H1 (cell line): ENCODE results near the gene ARHGEF3. TPM values are rescaled to one million over a fixed set of nuclear protein-coding genes. Genes with fewer than 3 reads are reported as not detected.

Experiments
- CTCF ChIA-PET: fragments of 300-600 bp; sonication (Branson Sonifier 250); formaldehyde crosslinking; loops from one replicate; lab custom pipeline; 2021; ENCODE audit not compliant: partially characterized antibody; lab: Charles Lee
- POLR2A ChIA-PET: fragments of 300-600 bp; sonication (Branson Sonifier 250); formaldehyde crosslinking; loops from one replicate; lab custom pipeline; 2021; ENCODE audit warnings: inconsistent platforms; ENCODE audit not compliant: partially characterized antibody; lab: Charles Lee
- DNase-seq, 2 experiments: peaks; one replicate each; pipeline versions ENCODE4 v3.0.0 to v3.0.0-alpha.2; 2010 to 2022; ENCODE audit warnings: low spot score in 2 of 2, low read depth in 1 of 2, mixed read lengths in 1 of 2
- FAIRE-seq: peaks from 2 replicates; lab custom pipeline; 2011; peaks lifted over from hg19 to GRCh38; lab: Jason Lieb, UNC
- H2AFZ ChIP-seq: 2 replicates; pipeline ENCODE4 v1.8.1; 2012; ENCODE audit warnings: low read length, inconsistent platforms
- H2AK5ac ChIP-seq: 2 replicates; pipeline ENCODE4 v1.6.1; 2013; ENCODE audit warnings: low read depth, low read length
- H2BK120ac ChIP-seq: replicated peaks from 2 replicates; pipeline ENCODE3; 2013; ENCODE audit warnings: low read depth, low read length, inconsistent platforms
- H2BK12ac ChIP-seq: 2 replicates; pipeline ENCODE4 v1.6.1; 2013; ENCODE audit warnings: low read depth, low read length
- H2BK15ac ChIP-seq: 2 replicates; pipeline ENCODE4 v1.6.1; 2013; ENCODE audit warnings: low read length
- H2BK20ac ChIP-seq: 2 replicates; pipeline ENCODE4 v1.6.1; 2013; ENCODE audit warnings: low read length
- H2BK5ac ChIP-seq: 2 replicates; pipeline ENCODE4 v1.6.1; 2013; ENCODE audit warnings: low read depth, low read length
- H3K14ac ChIP-seq: 2 replicates; pipeline ENCODE4 v1.6.1; 2013; ENCODE audit warnings: inconsistent platforms; ENCODE audit not compliant: insufficient read length
- H3K18ac ChIP-seq: 2 replicates; pipeline ENCODE4 v1.6.1; 2013; ENCODE audit warnings: low read length; ENCODE audit errors: extremely low read depth
- H3K23ac ChIP-seq: 2 replicates; pipeline ENCODE4 v1.6.1; 2013; ENCODE audit warnings: inconsistent platforms; ENCODE audit not compliant: insufficient read length
- H3K23me2 ChIP-seq: 2 replicates; pipeline ENCODE4 v1.6.1; 2013; ENCODE audit warnings: low read depth, low read length
- H3K27ac ChIP-seq: 2 replicates; pipeline ENCODE4 v1.6.1; 2011; ENCODE audit warnings: low read depth, low read length, inconsistent platforms
- H3K27me3 ChIP-seq, 4 experiments: replicated peaks in 1 of 4; 1 replicate in 1 of 4; 2 replicates in 3 of 4; pipeline versions ENCODE4 v1.6.1 to v1.8.1; 2011 to 2013; ENCODE audit warnings: low read length in 3 of 4, mild to moderate bottlenecking in 3 of 4, inconsistent platforms in 2 of 4, mixed read lengths in 2 of 4, moderate library complexity in 1 of 4; ENCODE audit not compliant: control insufficient read depth in 3 of 4, insufficient read depth in 3 of 4; ENCODE audit errors: extremely low read depth in 1 of 4
- H3K36me3 ChIP-seq, 4 experiments: 2 replicates each; pipeline versions ENCODE4 v1.6.1 to v1.8.1; 2011 to 2013; ENCODE audit warnings: mild to moderate bottlenecking in 4 of 4, low read length in 3 of 4, moderate library complexity in 2 of 4, control low read depth in 1 of 4, inconsistent platforms in 1 of 4; ENCODE audit not compliant: insufficient read depth in 4 of 4, control insufficient read depth in 2 of 4
- H3K4ac ChIP-seq: replicated peaks from 2 replicates; pipeline ENCODE3; 2013; ENCODE audit warnings: low read length, low read depth, mixed read lengths, inconsistent platforms; ENCODE audit not compliant: insufficient read length
- H3K4me1 ChIP-seq, 4 experiments: replicated peaks in 1 of 4; 1 replicate in 1 of 4; 2 replicates in 3 of 4; pipeline versions ENCODE4 v1.6.1 to v1.8.1; 2011 to 2013; ENCODE audit warnings: low read length in 3 of 4, inconsistent platforms in 2 of 4, mixed read lengths in 1 of 4; ENCODE audit not compliant: insufficient read depth in 4 of 4, control insufficient read depth in 3 of 4
- H3K4me2 ChIP-seq, 2 experiments: 2 replicates each; pipeline versions ENCODE4 v1.6.1 to v1.8.1; 2011 to 2013; ENCODE audit warnings: low read depth in 2 of 2, low read length in 2 of 2, control low read depth in 1 of 2, inconsistent platforms in 1 of 2, mild to moderate bottlenecking in 1 of 2; ENCODE audit not compliant: insufficient read depth in 1 of 2
- H3K4me3 ChIP-seq, 4 experiments: fragments of 200-600, 300-600 bp in 1 of 4; sonication (generic), shearing (Covaris generic), sonication (Bioruptor Twin) in 1 of 4; 2 replicates each; pipeline versions ENCODE4 v1.5.1 to v1.8.1; 2011 to 2016; ENCODE audit warnings: low read length in 4 of 4, low read depth in 3 of 4, control low read depth in 2 of 4, inconsistent platforms in 2 of 4, mild to moderate bottlenecking in 2 of 4, mixed read lengths in 1 of 4, moderate library complexity in 1 of 4; ENCODE audit not compliant: insufficient read depth in 2 of 4; ENCODE audit errors: extremely low read depth in 1 of 4
- H3K56ac ChIP-seq: replicated peaks from 2 replicates; pipeline ENCODE3; 2013; ENCODE audit warnings: low read depth, mild to moderate bottlenecking, mixed read lengths, low read length, inconsistent platforms; ENCODE audit not compliant: insufficient read length
- H3K79me1 ChIP-seq: 2 replicates; pipeline ENCODE4 v1.6.1; 2013; ENCODE audit warnings: low read depth, low read length, control low read depth
- H3K79me2 ChIP-seq, 2 experiments: 2 replicates each; pipeline versions ENCODE4 v1.6.1 to v1.8.1; 2012 to 2013; ENCODE audit warnings: low read length in 2 of 2, mild to moderate bottlenecking in 2 of 2, inconsistent platforms in 1 of 2; ENCODE audit not compliant: insufficient read depth in 2 of 2, control insufficient read depth in 1 of 2
- H3K9ac ChIP-seq, 4 experiments: replicated peaks in 1 of 4; 1 replicate in 1 of 4; 2 replicates in 3 of 4; pipeline versions ENCODE4 v1.6.1 to v1.8.1; 2011 to 2013; ENCODE audit warnings: low read depth in 3 of 4, low read length in 3 of 4, control low read depth in 2 of 4, mild to moderate bottlenecking in 2 of 4, moderate library complexity in 2 of 4, inconsistent platforms in 1 of 4; ENCODE audit errors: extremely low read depth in 1 of 4
- H3K9me3 ChIP-seq, 2 experiments: 2 replicates each; pipeline versions ENCODE4 v1.6.1 to v1.8.1; 2012 to 2013; ENCODE audit warnings: mild to moderate bottlenecking in 2 of 2, moderate library complexity in 2 of 2, control low read depth in 1 of 2, inconsistent platforms in 1 of 2, low read depth in 1 of 2, low read length in 1 of 2, mixed read lengths in 1 of 2; ENCODE audit not compliant: insufficient read depth in 2 of 2
- H4K20me1 ChIP-seq, 2 experiments: replicated peaks in 1 of 2; 2 replicates each; pipeline versions ENCODE3 to v1.8.1; 2011 to 2013; ENCODE audit warnings: inconsistent platforms in 2 of 2, low read length in 2 of 2, mild to moderate bottlenecking in 1 of 2; ENCODE audit not compliant: insufficient read depth in 2 of 2, control insufficient read depth in 1 of 2
- H4K5ac ChIP-seq: 2 replicates; pipeline ENCODE4 v1.6.1; 2013; ENCODE audit warnings: low read length, low read depth, mixed read lengths, inconsistent platforms; ENCODE audit not compliant: insufficient read length
- H4K8ac ChIP-seq: 2 replicates; pipeline ENCODE4 v1.8.0; 2013; ENCODE audit warnings: mild to moderate bottlenecking, moderate library complexity, low read length, inconsistent platforms; ENCODE audit not compliant: insufficient read depth; ENCODE audit errors: extremely low read depth
- H4K91ac ChIP-seq: replicated peaks from 2 replicates; pipeline ENCODE3; 2013; ENCODE audit warnings: low read length, mixed read lengths, inconsistent platforms; ENCODE audit not compliant: insufficient read length
- BCL11A ChIP-seq, 2 experiments: IDR thresholded peaks; one replicate each; pipeline ENCODE4 v1.6.1; 2011; ENCODE audit warnings: low read depth in 2 of 2, low read length in 2 of 2, mild to moderate bottlenecking in 2 of 2
- HDAC2 ChIP-seq, 2 experiments: fragments of 300-600 bp in 1 of 2; sonication (generic) in 1 of 2; IDR thresholded peaks; 2 replicates each; pipeline ENCODE4 v1.6.1; 2011 to 2012; ENCODE audit warnings: low read depth in 2 of 2, low read length in 2 of 2, mild to moderate bottlenecking in 2 of 2, moderate library complexity in 2 of 2, borderline replicate concordance in 1 of 2, inconsistent platforms in 1 of 2
- JUN ChIP-seq: IDR thresholded peaks from 2 replicates; pipeline ENCODE4 v1.6.1; 2011; ENCODE audit warnings: low read depth, mild to moderate bottlenecking, improper control_type of control experiment, low read length
- KDM4A ChIP-seq: IDR thresholded peaks from one replicate; pipeline ENCODE4 v1.7.1; 2012; ENCODE audit warnings: low read depth, mild to moderate bottlenecking, moderate library complexity, low read length, inconsistent platforms; ENCODE audit not compliant: severe bottlenecking
- KDM5A ChIP-seq: fragments of 200-600 bp; IDR thresholded peaks from 2 replicates; pipeline ENCODE4 v1.7.1; 2012; ENCODE audit warnings: mild to moderate bottlenecking, low read length, inconsistent platforms, mixed read lengths
- NANOG ChIP-seq: IDR thresholded peaks from 2 replicates; pipeline ENCODE4 v1.6.1; 2011; ENCODE audit warnings: low read length, low read depth, mild to moderate bottlenecking, inconsistent platforms; ENCODE audit not compliant: insufficient read depth, poor library complexity, severe bottlenecking
- PHF8 ChIP-seq: fragments of 200-600 bp; sonication (generic); conservative IDR thresholded peaks from 2 replicates; pipeline ENCODE4 v1.7.1; 2012; ENCODE audit warnings: low read depth, mild to moderate bottlenecking, inconsistent platforms, low read length, moderate library complexity
- RBBP5 ChIP-seq: IDR thresholded peaks from 2 replicates; pipeline ENCODE4 v1.7.1; 2012; ENCODE audit warnings: low read depth, mild to moderate bottlenecking, inconsistent platforms, low read length, moderate library complexity, borderline replicate concordance
- TAF1 ChIP-seq: IDR thresholded peaks from 2 replicates; pipeline ENCODE4 v1.6.1; 2011; ENCODE audit warnings: mild to moderate bottlenecking, low read depth, low read length
- YY1 ChIP-seq: IDR thresholded peaks from 2 replicates; pipeline ENCODE4 v1.6.1; 2011; ENCODE audit warnings: low read depth, mild to moderate bottlenecking, low read length
- WGBS, 2 experiments: shearing (Covaris generic) in 1 of 2; methylation state at CpG; one replicate each; pipeline versions ENCODE4 v1.1.6 to v1.1.7; 2013 to 2015; ENCODE audit warnings: low lambda C conversion rate in 2 of 2, mixed read lengths in 2 of 2, inconsistent platforms in 1 of 2, low coverage in 1 of 2, missing lambda C conversion rate in 1 of 2; ENCODE audit not compliant: insufficient replicate concordance in 2 of 2, insufficient coverage in 1 of 2, insufficient read length in 1 of 2; ENCODE audit errors: extremely low coverage in 1 of 2, missing lambda C conversion rate in 1 of 2; 5-methylcytosine and 5-hydroxymethylcytosine counted together
- polyA plus RNA-seq, 7 experiments: library from polyadenylated mRNA; depleted of rRNA in 3 of 7; stranded (reverse) in 5 of 7; unstranded in 2 of 7; fragments of >200 nt in 5 of 7; fragments of 200-250 nt in 2 of 7; gene quantifications; 1 replicate in 5 of 7; 2 replicates in 1 of 7; 4 replicates in 1 of 7; pipeline versions ENCODE4 v1.2.1 to v1.2.3, GENCODE V29; 2011 to 2013; ENCODE audit warnings: missing spikeins in 2 of 7, mixed read lengths in 2 of 7
- total RNA-seq: library from RNA; stranded (reverse); fragmentation: NEBNext Ultra II Directional; extraction: Animal tissue kit (Norgen Biotek cat#: 25700); gene quantifications from 2 replicates; pipeline ENCODE4 v1.2.1, GENCODE V29; 2021
- TF ChIP-seq, protein P1 (sequence below), 3 experiments: IDR thresholded peaks; 1 replicate in 2 of 3; 2 replicates in 1 of 3; pipeline versions ENCODE4 v1.5.1 to v1.6.1; 2011; ENCODE audit warnings: low read length in 3 of 3, mild to moderate bottlenecking in 3 of 3, inconsistent platforms in 2 of 3, low read depth in 1 of 3, moderate library complexity in 1 of 3; ENCODE audit not compliant: insufficient read depth in 1 of 3; ENCODE audit errors: control extremely low read depth in 1 of 3

Gene ARHGEF3
- total and polyA plus RNA-seq, 2 of the 8 experiments (the other 6 are each of a cell fraction or from before 2014, with no cell fraction given): 2.8 to 6.0 TPM

DNA sequence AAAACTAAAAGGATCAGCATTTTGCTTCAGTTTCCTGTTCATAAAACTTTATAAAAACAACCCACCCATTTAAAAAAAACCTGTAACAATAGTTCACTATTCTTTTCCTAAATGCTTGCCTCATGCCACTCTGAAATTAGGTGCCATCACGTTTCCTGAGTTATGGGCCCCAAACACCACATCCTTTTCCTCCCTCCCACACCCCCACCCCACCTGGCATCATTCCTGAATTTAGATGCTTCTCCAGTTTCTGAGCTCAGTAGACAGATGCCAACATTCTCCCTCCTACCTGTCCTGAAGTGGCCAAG lies 11.9 kb upstream of the ARHGEF3 start:
- Histone ChIP-seq H2BK120ac (no peak overlapping the region), H3K18ac (no peak overlapping the region), H2BK20ac (no peak overlapping the region), H2BK12ac (no peak overlapping the region), H3K4me2 (no peak overlapping the region), H3K27me3 (no peaks in the 10 kb centered on the region), H4K91ac (no peak overlapping the region), H3K27ac (no peak overlapping the region), H3K36me3 (no peaks in the 10 kb centered on the region), H3K4me1 (no peaks in the 10 kb centered on the region), H3K9ac (no peak overlapping the region), H3K9me3 (no peaks in the 10 kb centered on the region), H3K23ac (no peak overlapping the region), H4K8ac (no peak overlapping the region), H3K79me1 (no peaks in the 10 kb centered on the region), H2AFZ (no peak overlapping the region), H3K56ac (no peak overlapping the region), H3K23me2 (no peaks in the 10 kb centered on the region), H2BK15ac (no peak overlapping the region), H2AK5ac (no peak overlapping the region), H2BK5ac (no peak overlapping the region), H4K5ac (no peak overlapping the region), H3K4ac (no peak overlapping the region), H3K4me3 (no peak overlapping the region), H3K14ac (no peak overlapping the region), H3K79me2 (no peaks in the 10 kb centered on the region), H4K20me1 (no peaks in the 10 kb centered on the region)
- CTCF ChIA-PET: interaction anchor here (0.9 to 9.0 kb wide), 2 partner anchors 8 to 12 kb away, joined by 3 to 92 read pairs; partner anchors contain the start of gene ARHGEF3
- FAIRE-seq: no peak
- POLR2A ChIA-PET: no interaction called here
- 69% methylated on average over 1 of the region's 1 CpG; no CpG with 5 or more reads in 1 of the 2 experiments for WGBS, 2 experiments
- no peak for DNase-seq
- TF ChIP-seq YY1: no peak
- no peak for TF ChIP-seq KDM4A
- TF ChIP-seq, protein P1, sequence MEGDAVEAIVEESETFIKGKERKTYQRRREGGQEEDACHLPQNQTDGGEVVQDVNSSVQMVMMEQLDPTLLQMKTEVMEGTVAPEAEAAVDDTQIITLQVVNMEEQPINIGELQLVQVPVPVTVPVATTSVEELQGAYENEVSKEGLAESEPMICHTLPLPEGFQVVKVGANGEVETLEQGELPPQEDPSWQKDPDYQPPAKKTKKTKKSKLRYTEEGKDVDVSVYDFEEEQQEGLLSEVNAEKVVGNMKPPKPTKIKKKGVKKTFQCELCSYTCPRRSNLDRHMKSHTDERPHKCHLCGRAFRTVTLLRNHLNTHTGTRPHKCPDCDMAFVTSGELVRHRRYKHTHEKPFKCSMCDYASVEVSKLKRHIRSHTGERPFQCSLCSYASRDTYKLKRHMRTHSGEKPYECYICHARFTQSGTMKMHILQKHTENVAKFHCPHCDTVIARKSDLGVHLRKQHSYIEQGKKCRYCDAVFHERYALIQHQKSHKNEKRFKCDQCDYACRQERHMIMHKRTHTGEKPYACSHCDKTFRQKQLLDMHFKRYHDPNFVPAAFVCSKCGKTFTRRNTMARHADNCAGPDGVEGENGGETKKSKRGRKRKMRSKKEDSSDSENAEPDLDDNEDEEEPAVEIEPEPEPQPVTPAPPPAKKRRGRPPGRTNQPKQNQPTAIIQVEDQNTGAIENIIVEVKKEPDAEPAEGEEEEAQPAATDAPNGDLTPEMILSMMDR (IDR thresholded peaks at IDR 0.05; ENCODE audit: control extremely low read depth in 1 of 3, insufficient read depth in 1 of 3, low read depth in 1 of 3, low read length in 3 of 3): no peak
- no peak for TF ChIP-seq HDAC2 (IDR thresholded peaks at IDR 0.05; ENCODE audit: borderline replicate concordance in 1 of 2, low read depth in 2 of 2, low read length in 2 of 2)
- TF ChIP-seq JUN: no peak
- no peak for TF ChIP-seq NANOG
- TF ChIP-seq PHF8: no peak
- TF ChIP-seq TAF1: no peak
- no peak for TF ChIP-seq RBBP5
- no peak for TF ChIP-seq BCL11A (IDR thresholded peaks at IDR 0.05; ENCODE audit: low read depth in 2 of 2, low read length in 2 of 2)
- TF ChIP-seq KDM5A: no peak
